ENCODE results near the gene HCN4. TPM values are rescaled to one million over a fixed set of nuclear protein-coding genes. Genes with fewer than 3 reads are reported as not detected.

Gene HCN4
- total and polyA plus RNA-seq, 2 experiments from 2014 or later: 2.4 to 10.6 TPM

- no peak for ATAC-seq
These were observed 75.0 kb downstream of the HCN4 start for GRCh38 chr15:73293773-73294172.

More at GRCh38 chr15:73293773-73294172, 75.0 kb downstream of the HCN4 start:
- Mint-ChIP-seq H3K4me1 (no peaks in the 10 kb centered on the region), H3K9me3 (no peaks in the 10 kb centered on the region), H3K27me3 (ENCODE audit: insufficient read depth, low read depth, poor library complexity) (peaks cover 3% of the 10 kb centered on the region), H3K36me3 (ENCODE audit: low read depth) (peaks cover 23% of the 10 kb centered on the region; the same call in 2 of the 3 replicates), H3K27ac (no peak overlapping the region), H3K4me3 (no peak overlapping the region)
- H3K4me2 ChIP-seq: no peak overlapping the region
- 0 out of 2 replicates have a peak, but pooled peaks cover 4% of the 10 kb centered on the region for H4K20me1 ChIP-seq (replicated peaks; ENCODE audit: insufficient read depth)
- DNase-seq (ENCODE audit: low spot score): no peak
- no peaks in the 10 kb centered on the region for H3F3A ChIP-seq (replicated peaks; ENCODE audit: low read depth)
- no peaks in the 10 kb centered on the region for H3K9me2 ChIP-seq (ENCODE audit: insufficient read depth)
- no peaks in the 10 kb centered on the region for H3K27me3 ChIP-seq (ENCODE audit: insufficient read depth)
- no peaks in the 10 kb centered on the region for H3K4me1 ChIP-seq (ENCODE audit: insufficient read depth)
- TF ChIP-seq, protein P1, sequence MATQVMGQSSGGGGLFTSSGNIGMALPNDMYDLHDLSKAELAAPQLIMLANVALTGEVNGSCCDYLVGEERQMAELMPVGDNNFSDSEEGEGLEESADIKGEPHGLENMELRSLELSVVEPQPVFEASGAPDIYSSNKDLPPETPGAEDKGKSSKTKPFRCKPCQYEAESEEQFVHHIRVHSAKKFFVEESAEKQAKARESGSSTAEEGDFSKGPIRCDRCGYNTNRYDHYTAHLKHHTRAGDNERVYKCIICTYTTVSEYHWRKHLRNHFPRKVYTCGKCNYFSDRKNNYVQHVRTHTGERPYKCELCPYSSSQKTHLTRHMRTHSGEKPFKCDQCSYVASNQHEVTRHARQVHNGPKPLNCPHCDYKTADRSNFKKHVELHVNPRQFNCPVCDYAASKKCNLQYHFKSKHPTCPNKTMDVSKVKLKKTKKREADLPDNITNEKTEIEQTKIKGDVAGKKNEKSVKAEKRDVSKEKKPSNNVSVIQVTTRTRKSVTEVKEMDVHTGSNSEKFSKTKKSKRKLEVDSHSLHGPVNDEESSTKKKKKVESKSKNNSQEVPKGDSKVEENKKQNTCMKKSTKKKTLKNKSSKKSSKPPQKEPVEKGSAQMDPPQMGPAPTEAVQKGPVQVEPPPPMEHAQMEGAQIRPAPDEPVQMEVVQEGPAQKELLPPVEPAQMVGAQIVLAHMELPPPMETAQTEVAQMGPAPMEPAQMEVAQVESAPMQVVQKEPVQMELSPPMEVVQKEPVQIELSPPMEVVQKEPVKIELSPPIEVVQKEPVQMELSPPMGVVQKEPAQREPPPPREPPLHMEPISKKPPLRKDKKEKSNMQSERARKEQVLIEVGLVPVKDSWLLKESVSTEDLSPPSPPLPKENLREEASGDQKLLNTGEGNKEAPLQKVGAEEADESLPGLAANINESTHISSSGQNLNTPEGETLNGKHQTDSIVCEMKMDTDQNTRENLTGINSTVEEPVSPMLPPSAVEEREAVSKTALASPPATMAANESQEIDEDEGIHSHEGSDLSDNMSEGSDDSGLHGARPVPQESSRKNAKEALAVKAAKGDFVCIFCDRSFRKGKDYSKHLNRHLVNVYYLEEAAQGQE (IDR thresholded peaks at IDR 0.05; ENCODE audit: unreplicated experiment): no peak
- TF ChIP-seq CREB1 (CRISPR knock-in tag; IDR thresholded peaks at IDR 0.05; ENCODE audit: low read depth) (no peak), EZH2phosphoT487 (IDR thresholded peaks at IDR 0.05; ENCODE audit: unreplicated experiment) (no peak), ZNF331 (CRISPR knock-in tag; IDR thresholded peaks at IDR 0.05; ENCODE audit: low read depth) (no peak), NANOG (IDR thresholded peaks at IDR 0.05; ENCODE audit: borderline replicate concordance) (no peak), JUNB (IDR thresholded peaks at IDR 0.05; ENCODE audit: unreplicated experiment) (no peak), ZNF114 (CRISPR knock-in tag; IDR thresholded peaks at IDR 0.05) (no peak), POLR2AphosphoS5 (IDR thresholded peaks at IDR 0.05; ENCODE audit: low read depth) (no peak), STAT1 (IDR thresholded peaks at IDR 0.05; ENCODE audit: unreplicated experiment) (no peak), EZH2 (IDR thresholded peaks at IDR 0.05; ENCODE audit: low read depth, unreplicated experiment) (no peak), CTCF (conservative IDR thresholded peaks at IDR 0.05; ENCODE audit: low read depth in 2 of 2) (no peak)
- TF ChIP-seq, protein P2, sequence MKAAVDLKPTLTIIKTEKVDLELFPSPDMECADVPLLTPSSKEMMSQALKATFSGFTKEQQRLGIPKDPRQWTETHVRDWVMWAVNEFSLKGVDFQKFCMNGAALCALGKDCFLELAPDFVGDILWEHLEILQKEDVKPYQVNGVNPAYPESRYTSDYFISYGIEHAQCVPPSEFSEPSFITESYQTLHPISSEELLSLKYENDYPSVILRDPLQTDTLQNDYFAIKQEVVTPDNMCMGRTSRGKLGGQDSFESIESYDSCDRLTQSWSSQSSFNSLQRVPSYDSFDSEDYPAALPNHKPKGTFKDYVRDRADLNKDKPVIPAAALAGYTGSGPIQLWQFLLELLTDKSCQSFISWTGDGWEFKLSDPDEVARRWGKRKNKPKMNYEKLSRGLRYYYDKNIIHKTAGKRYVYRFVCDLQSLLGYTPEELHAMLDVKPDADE (IDR thresholded peaks at IDR 0.05): no peak
- TF ChIP-seq, protein P3, sequence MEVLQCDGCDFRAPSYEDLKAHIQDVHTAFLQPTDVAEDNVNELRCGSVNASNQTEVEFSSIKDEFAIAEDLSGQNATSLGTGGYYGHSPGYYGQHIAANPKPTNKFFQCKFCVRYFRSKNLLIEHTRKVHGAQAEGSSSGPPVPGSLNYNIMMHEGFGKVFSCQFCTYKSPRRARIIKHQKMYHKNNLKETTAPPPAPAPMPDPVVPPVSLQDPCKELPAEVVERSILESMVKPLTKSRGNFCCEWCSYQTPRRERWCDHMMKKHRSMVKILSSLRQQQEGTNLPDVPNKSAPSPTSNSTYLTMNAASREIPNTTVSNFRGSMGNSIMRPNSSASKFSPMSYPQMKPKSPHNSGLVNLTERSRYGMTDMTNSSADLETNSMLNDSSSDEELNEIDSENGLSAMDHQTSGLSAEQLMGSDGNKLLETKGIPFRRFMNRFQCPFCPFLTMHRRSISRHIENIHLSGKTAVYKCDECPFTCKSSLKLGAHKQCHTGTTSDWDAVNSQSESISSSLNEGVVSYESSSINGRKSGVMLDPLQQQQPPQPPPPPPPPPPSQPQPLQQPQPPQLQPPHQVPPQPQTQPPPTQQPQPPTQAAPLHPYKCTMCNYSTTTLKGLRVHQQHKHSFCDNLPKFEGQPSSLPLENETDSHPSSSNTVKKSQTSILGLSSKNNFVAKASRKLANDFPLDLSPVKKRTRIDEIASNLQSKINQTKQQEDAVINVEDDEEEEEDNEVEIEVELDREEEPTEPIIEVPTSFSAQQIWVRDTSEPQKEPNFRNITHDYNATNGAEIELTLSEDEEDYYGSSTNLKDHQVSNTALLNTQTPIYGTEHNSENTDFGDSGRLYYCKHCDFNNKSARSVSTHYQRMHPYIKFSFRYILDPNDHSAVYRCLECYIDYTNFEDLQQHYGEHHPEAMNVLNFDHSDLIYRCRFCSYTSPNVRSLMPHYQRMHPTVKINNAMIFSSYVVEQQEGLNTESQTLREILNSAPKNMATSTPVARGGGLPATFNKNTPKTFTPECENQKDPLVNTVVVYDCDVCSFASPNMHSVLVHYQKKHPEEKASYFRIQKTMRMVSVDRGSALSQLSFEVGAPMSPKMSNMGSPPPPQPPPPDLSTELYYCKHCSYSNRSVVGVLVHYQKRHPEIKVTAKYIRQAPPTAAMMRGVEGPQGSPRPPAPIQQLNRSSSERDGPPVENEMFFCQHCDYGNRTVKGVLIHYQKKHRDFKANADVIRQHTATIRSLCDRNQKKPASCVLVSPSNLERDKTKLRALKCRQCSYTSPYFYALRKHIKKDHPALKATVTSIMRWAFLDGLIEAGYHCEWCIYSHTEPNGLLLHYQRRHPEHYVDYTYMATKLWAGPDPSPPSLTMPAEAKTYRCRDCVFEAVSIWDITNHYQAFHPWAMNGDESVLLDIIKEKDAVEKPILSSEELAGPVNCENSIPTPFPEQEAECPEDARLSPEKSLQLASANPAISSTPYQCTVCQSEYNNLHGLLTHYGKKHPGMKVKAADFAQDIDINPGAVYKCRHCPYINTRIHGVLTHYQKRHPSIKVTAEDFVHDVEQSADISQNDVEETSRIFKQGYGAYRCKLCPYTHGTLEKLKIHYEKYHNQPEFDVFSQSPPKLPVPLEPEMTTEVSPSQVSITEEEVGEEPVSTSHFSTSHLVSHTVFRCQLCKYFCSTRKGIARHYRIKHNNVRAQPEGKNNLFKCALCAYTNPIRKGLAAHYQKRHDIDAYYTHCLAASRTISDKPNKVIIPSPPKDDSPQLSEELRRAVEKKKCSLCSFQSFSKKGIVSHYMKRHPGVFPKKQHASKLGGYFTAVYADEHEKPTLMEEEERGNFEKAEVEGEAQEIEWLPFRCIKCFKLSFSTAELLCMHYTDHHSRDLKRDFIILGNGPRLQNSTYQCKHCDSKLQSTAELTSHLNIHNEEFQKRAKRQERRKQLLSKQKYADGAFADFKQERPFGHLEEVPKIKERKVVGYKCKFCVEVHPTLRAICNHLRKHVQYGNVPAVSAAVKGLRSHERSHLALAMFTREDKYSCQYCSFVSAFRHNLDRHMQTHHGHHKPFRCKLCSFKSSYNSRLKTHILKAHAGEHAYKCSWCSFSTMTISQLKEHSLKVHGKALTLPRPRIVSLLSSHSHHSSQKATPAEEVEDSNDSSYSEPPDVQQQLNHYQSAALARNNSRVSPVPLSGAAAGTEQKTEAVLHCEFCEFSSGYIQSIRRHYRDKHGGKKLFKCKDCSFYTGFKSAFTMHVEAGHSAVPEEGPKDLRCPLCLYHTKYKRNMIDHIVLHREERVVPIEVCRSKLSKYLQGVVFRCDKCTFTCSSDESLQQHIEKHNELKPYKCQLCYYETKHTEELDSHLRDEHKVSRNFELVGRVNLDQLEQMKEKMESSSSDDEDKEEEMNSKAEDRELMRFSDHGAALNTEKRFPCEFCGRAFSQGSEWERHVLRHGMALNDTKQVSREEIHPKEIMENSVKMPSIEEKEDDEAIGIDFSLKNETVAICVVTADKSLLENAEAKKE (CRISPR knock-in tag; IDR thresholded peaks at IDR 0.05): no peak
- H2AFZ ChIP-seq: no peak overlapping the region
- H3K79me2 ChIP-seq (replicated peaks; ENCODE audit: insufficient read depth): no peaks in the 10 kb centered on the region
- H3K36me3 ChIP-seq (ENCODE audit: insufficient read depth): 0 out of 2 replicates have a peak, but pooled peaks cover 7% of the 10 kb centered on the region
- H3K27ac ChIP-seq (ENCODE audit: low read depth): no peak overlapping the region
- H3K4me3 ChIP-seq: no peak overlapping the region

Data from GM23338 (cell line).